Kidney epithelial cell (primary cell): ENCODE data around the gene DDX49. TPM values are rescaled to one million over a fixed set of nuclear protein-coding genes. Genes with fewer than 3 reads are reported as not detected.
A peak's percentile ranks its signal among the peaks of the same experiment; 100 is the strongest.
"Not testable (repeated sequence)": the region's sequence is repeated elsewhere in the genome, so short reads cannot be mapped to it uniquely, and the experiment has no call there.

Experiments
- DNase-seq: peaks from one replicate; pipeline ENCODE4 v3.0.0-alpha.2; 2010; ENCODE audit warnings: low read depth
- H3K27me3 ChIP-seq: 2 replicates; pipeline ENCODE4 v1.6.0; 2011; ENCODE audit warnings: low read length; ENCODE audit not compliant: control insufficient read depth, insufficient read depth
- H3K36me3 ChIP-seq: 2 replicates; pipeline ENCODE4 v1.5.1; 2011; ENCODE audit warnings: low read length; ENCODE audit not compliant: control insufficient read depth, insufficient read depth
- H3K4me3 ChIP-seq: 2 replicates; pipeline ENCODE4 v1.5.1; 2011; ENCODE audit warnings: low read depth, mild to moderate bottlenecking, control low read depth, low read length
- total RNA-seq: library from RNA; depleted of rRNA; stranded (reverse); fragments of >200 nt; gene quantifications from 2 replicates; pipeline ENCODE4 v1.2.3, GENCODE V29; 2015
- TF ChIP-seq, protein P1 (sequence below): IDR thresholded peaks from 2 replicates; pipeline ENCODE4 v1.5.1; 2011; ENCODE audit warnings: mild to moderate bottlenecking, moderate library complexity, low read length, control low read depth, inconsistent platforms; ENCODE audit not compliant: insufficient read depth, poor library complexity, severe bottlenecking

Gene DDX49
- total RNA-seq, 1 donor from 2014 or later = 85.0 TPM

DNA sequence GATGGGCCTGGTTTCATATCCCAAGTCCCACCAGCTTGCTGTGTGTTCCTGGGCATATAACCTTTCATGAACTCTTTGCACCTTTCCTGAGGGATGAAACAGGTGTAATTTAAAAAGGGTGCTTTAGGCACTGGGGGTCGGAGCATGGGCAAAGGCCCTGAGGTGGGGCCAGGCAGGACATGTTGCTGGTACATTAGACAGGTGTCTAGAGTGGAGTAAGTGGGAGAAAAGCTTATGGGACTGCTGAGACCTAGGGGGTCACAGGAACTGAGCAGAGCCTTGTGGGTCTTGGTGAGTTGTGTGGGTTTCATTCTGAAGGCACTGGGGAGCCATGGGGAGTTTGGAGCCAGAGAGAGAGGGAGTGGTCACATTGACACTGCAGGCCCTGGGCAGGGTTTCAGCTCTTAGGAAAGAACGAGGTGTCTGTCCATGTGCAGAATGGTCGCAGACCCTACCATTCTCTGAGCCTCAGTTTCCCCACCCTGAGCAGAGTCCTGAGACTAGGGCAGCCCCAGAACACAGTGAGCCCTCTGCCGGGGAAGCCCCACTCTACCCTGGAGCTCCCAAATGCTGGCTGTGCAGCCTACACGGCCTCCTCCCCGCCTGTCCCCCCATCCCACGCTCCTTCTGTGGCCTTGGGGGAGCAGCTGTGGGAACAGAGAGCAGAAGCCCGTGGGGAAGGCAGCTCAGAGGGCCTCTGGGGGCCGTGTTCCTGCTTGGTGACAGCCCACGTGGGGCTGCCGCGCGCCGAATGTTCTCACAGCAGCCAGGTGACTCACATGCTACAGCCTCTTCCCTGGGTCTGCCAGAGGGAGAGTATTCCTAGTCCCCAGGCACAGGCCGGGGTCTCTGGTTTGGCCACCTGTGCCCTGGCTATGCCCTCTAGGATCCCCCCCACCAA lies 28.8 kb downstream of the DDX49 start:
- Histone ChIP-seq H3K36me3 (no peaks in the 10 kb centered on the region), H3K27me3 (peaks cover 2% of the 10 kb centered on the region), H3K4me3 (no peak overlapping the region)
- TF ChIP-seq, protein P1, sequence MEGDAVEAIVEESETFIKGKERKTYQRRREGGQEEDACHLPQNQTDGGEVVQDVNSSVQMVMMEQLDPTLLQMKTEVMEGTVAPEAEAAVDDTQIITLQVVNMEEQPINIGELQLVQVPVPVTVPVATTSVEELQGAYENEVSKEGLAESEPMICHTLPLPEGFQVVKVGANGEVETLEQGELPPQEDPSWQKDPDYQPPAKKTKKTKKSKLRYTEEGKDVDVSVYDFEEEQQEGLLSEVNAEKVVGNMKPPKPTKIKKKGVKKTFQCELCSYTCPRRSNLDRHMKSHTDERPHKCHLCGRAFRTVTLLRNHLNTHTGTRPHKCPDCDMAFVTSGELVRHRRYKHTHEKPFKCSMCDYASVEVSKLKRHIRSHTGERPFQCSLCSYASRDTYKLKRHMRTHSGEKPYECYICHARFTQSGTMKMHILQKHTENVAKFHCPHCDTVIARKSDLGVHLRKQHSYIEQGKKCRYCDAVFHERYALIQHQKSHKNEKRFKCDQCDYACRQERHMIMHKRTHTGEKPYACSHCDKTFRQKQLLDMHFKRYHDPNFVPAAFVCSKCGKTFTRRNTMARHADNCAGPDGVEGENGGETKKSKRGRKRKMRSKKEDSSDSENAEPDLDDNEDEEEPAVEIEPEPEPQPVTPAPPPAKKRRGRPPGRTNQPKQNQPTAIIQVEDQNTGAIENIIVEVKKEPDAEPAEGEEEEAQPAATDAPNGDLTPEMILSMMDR = no peak
- no peak for DNase-seq

DNA sequence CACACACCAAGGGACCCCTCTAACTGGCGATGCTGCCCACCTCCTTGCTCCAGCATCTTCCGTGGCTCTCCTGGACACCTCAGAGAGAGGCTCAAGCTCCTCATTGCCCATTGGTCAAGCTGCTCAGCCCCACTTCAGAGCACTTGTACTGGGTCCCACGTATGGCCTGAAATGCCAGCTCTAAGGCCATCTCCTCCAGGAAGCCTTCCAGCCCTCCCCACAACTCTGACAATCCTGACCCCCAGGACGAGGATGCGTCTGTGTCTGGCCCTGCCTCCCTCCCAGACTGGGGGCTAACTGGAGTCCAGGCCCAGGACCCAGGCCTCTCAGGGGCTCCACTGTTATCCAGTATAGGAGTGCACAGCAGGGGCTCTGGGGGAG lies 29.5 kb downstream of the DDX49 start:
- DNase-seq = no peak
- Histone ChIP-seq H3K36me3 (no peaks in the 10 kb centered on the region), H3K4me3 (no peak overlapping the region), H3K27me3 (peaks cover 4% of the 10 kb centered on the region)
- TF ChIP-seq, protein P1 = no peak

DNA sequence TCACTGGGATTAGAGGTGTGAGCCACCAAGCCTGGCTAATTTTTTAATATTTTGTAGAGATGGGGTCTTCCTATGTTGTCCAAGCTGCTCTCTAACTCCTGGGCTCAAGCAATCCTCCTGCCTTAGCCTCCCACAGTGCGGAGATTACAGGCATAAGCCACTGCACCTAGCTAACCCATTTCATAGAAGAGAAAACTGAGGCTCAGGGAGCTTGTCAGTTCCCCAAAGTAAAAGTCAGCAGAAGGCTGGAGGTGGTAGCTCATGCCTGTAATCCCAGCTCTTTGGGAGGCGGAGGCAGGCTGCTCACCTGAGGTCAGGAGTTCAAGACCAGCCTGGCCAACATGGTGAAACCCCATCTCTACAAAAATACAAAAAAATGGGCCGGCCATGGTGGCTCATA lies 30.3 kb downstream of the DDX49 start:
- H3K4me3 ChIP-seq = no peak overlapping the region
- no peak for DNase-seq
- TF ChIP-seq, protein P1 = no peak

DNA sequence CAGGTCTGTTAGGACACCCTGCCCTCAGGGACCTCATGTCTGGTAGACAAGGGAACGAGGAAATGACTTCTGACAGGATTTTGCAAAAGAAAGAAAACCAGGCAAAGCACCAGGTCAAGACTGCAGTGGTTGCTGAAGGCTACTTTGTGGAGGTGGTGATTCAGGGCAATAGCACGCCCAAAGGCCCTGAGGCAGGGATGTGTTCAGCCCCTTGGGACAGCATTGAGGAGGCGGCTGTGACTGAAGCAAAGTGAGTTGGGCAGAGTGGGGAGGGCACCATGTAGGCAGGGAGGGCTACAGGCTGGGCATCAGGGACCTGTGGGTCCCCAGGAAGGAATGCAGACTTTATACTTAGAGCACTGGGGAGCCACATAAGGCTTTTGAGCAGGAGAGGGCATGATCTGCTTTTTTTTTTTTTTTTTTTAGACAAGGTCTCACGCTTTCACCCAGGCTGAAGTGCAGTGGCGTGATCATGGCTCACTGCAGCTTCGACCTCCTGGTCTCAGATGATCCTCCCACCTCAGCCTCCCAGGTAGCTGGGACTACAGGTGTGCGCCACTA lies 32.3 kb downstream of the DDX49 start:
- TF ChIP-seq, protein P1 = no peak
- peak; percentile 16 for DNase-seq
- no peak overlapping the region for H3K4me3 ChIP-seq

More for the DNA sequence above, 30.3 kb downstream of the DDX49 start:
- Histone ChIP-seq H3K36me3 (no peaks in the 10 kb centered on the region), H3K27me3 (peaks cover 4% of the 10 kb centered on the region)

DNA sequence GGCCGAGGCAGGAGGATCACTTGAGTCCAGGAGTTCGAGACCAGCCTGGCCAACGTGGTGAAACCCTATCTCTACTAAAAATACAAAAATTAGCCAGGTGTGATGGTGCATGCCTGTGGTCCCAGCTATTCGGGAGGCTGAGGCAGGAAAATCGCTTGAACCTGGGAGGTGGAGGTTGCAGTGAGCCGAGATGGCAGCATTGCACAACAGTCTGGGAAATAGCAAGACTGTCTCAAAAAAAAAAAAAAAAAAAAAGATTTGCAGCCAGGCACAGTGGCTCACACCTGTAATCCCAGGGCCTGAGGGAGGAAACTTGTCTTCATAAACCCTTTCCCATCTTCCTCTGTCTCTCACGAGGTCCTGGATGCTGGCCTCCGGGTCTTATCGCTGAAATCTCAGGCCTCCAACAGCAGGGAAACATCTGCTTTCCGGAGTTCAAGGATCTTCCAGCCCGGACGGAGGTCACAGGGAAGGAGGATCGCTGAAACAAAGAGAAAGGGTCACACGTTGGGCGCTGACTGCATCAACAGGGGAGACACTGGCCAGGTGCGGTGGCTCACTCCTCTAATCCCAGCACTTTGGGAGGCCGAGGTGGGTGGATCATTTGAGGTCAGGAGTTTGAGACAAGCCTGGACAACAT lies 33.0 kb downstream of the DDX49 start:
- H3K36me3 ChIP-seq, H3K27me3 ChIP-seq, H3K4me3 ChIP-seq, DNase-seq: not testable (repeated sequence)

More for the DNA sequence above, 32.3 kb downstream of the DDX49 start:
- Histone ChIP-seq H3K36me3 (no peaks in the 10 kb centered on the region), H3K27me3 (peaks cover 4% of the 10 kb centered on the region)

DNA sequence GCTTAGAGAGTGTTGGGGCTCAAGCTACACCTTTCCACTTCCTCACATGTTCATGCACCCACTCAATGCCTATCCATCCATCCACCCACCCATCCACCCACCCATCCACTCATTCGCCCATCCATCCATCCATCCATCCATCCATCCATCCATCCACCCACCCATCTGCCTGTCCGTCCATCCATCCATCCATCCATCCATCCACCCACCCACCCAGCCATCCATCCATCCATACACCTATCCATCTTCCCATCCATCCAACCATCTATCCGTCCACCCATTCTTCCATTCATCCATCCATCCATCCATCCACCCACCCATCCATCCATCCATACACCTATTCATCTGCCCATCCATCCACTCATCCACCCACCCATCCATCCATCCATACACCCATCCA lies 34.6 kb downstream of the DDX49 start:
- TF ChIP-seq, protein P1 = no peak
- Histone ChIP-seq H3K4me3 (no peak overlapping the region), H3K27me3 (peaks cover 4% of the 10 kb centered on the region), H3K36me3 (no peaks in the 10 kb centered on the region)
- no peak for DNase-seq
